Body of pancreas (tissue), 4 donors: ENCODE measurements around the gene PCOLCE2.

Source experiments
- POLR2A ChIP-seq, 3 donors: fragments of 450-650 bp; IDR thresholded peaks; one replicate each; pipeline ENCODE4 v1.6.1; 2016; ENCODE audit warnings: antibody characterized with exemption in 3 of 3, mild to moderate bottlenecking in 2 of 3
- TF ChIP-seq, protein P1 (sequence below), 7 experiments: fragments of 450-650 bp in 4 of 7; fragments of 200-600 bp in 3 of 7; sonication (generic) in 3 of 7; IDR thresholded peaks; one replicate each; pipeline ENCODE4 v1.5.1; 2016 to 2019; ENCODE audit warnings: antibody characterized with exemption in 7 of 7

DNA sequence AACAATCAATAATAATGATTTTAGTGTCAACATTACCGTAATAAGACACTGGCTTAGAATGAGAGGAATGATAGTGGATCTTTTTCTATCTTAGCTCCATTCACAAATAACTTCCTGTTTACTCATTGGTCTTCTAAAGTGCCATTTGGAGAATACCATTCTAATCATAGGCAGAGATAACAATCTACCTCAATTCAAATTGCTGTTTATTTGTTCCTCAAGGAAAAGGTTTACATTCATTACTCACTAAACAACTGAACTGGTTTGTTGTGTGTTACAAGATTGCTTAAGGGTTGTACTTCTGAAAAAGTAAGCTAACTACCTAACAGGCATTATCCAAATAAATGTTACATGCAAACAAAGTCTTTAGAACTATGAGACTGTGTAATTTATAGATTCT, 8.1 kb upstream of the PCOLCE2 start:
- TF ChIP-seq, protein P1, sequence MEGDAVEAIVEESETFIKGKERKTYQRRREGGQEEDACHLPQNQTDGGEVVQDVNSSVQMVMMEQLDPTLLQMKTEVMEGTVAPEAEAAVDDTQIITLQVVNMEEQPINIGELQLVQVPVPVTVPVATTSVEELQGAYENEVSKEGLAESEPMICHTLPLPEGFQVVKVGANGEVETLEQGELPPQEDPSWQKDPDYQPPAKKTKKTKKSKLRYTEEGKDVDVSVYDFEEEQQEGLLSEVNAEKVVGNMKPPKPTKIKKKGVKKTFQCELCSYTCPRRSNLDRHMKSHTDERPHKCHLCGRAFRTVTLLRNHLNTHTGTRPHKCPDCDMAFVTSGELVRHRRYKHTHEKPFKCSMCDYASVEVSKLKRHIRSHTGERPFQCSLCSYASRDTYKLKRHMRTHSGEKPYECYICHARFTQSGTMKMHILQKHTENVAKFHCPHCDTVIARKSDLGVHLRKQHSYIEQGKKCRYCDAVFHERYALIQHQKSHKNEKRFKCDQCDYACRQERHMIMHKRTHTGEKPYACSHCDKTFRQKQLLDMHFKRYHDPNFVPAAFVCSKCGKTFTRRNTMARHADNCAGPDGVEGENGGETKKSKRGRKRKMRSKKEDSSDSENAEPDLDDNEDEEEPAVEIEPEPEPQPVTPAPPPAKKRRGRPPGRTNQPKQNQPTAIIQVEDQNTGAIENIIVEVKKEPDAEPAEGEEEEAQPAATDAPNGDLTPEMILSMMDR (IDR thresholded peaks at IDR 0.05): no peak
- TF ChIP-seq POLR2A (IDR thresholded peaks at IDR 0.05): no peak
